ENCODE data around the gene KLHDC4. TPM values are rescaled to one million over a fixed set of nuclear protein-coding genes. Genes with fewer than 3 reads are reported as not detected.

KLHDC4 gene
- total and polyA plus RNA-seq, 9 of the 15 experiments (the other 6 are each of a cell fraction or from before 2014, with no cell fraction given): 1.3 to 68.1 (median 32.8) TPM

DNA sequence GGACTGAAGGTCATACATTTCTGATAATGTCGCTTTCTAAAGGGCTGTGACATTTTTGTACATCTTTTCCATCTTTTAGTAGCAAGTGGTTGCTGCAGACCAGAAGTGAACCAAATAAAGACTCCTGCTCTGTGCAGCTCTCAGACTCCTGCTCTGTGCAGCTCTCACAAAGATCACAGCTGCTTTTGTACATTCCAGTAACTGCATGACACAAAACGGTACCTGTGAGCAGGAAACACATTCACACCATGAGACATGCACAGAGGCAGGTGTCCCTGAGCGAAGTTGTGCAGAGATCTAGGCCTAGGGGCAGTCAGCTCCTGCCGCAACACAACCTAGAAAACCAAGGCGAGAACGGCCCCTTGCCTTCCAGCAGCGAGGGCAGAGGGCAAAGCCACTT is 67.5 kb downstream of the KLHDC4 start:
- DNase-seq (ENCODE audit: extremely low read depth in 1 of 4, low spot score in 3 of 4) (no peak), ATAC-seq (no peak), FAIRE-seq (no peak)
- H3K4me3 ChIP-seq: no peak overlapping the region
- no peak for TF ChIP-seq MEF2A (IDR thresholded peaks at IDR 0.05; ENCODE audit: control insufficient read depth, low read depth, low read length)
- no peak for TF ChIP-seq NR2C2 (CRISPR knock-in tag; IDR thresholded peaks at IDR 0.05)
- TF ChIP-seq NR2C2 (tag; IDR thresholded peaks at IDR 0.05): no peak
- no peak for TF ChIP-seq POLR2A (conservative IDR thresholded peaks at IDR 0.05)
- no peak for TF ChIP-seq NR4A1 (CRISPR knock-in tag; IDR thresholded peaks at IDR 0.05)
- TF ChIP-seq NR4A1 (tag; IDR thresholded peaks at IDR 0.05): no peak
- no peak for TF ChIP-seq ZBTB2 (IDR thresholded peaks at IDR 0.05)
- no peak for TF ChIP-seq ZNF766 (CRISPR knock-in tag; conservative IDR thresholded peaks at IDR 0.05)
- no peak for TF ChIP-seq FOS (IDR thresholded peaks at IDR 0.05; ENCODE audit: extremely low read depth, insufficient read length)
- TF ChIP-seq ZFX (CRISPR knock-in tag; IDR thresholded peaks at IDR 0.05): no peak
- TF ChIP-seq ILF3 (IDR thresholded peaks at IDR 0.05; ENCODE audit: borderline replicate concordance): no peak
- TF ChIP-seq ZFP1 (CRISPR knock-in tag; IDR thresholded peaks at IDR 0.05): no peak
- H3K4me2 ChIP-seq (ENCODE audit: insufficient read depth, low read length): no peak overlapping the region
- ChIA-PET POLR2A (interaction anchor here (0.6 to 1.0 kb wide), 3 partner anchors 8 to 33 kb away, joined by 3 read pairs; no protein-coding TSS in a partner anchor), CTCF (ENCODE audit: low intra/inter-chr PET ratio) (no interaction called here)
- in situ Hi-C loops (cut with MboI): no loop called here
- H3K27me3 ChIP-seq (ENCODE audit: control insufficient read depth in 2 of 2, insufficient read depth in 2 of 2, low read length in 2 of 2): no peaks in the 10 kb centered on the region
- H3K9me1 ChIP-seq (ENCODE audit: control insufficient read depth, insufficient read depth, low read length): no peaks in the 10 kb centered on the region
- BruUV-seq (replicated peaks): no TSS peak
- H2AFZ ChIP-seq (ENCODE audit: low read depth, low read length): no peak overlapping the region
- H3K36me3 ChIP-seq (ENCODE audit: control insufficient read depth, insufficient read depth, low read length): peaks cover 63% of the 10 kb centered on the region; the same call in 1 of the 3 replicates
- H4K20me1 ChIP-seq (replicated peaks; ENCODE audit: control insufficient read depth, insufficient read depth, low read length): no peaks in the 10 kb centered on the region
- no peaks in the 10 kb centered on the region for H3K79me2 ChIP-seq (ENCODE audit: control insufficient read depth, insufficient read depth, low read length)
- WGBS (ENCODE audit: insufficient coverage, low coverage, missing lambda C conversion rate): 77% methylated on average over 7 of the region's 7 CpGs
- H3K9ac ChIP-seq (ENCODE audit: insufficient read depth in 1 of 2, low read depth in 2 of 2, low read length in 2 of 2): no peak overlapping the region
- no peak overlapping the region for H3K27ac ChIP-seq (ENCODE audit: extremely low read depth, low read depth, low read length)
- intact Hi-C loops (cut with micrococcal nuclease): no loop called here
- no peaks in the 10 kb centered on the region for H3K9me3 ChIP-seq (replicated peaks; ENCODE audit: control insufficient read depth, insufficient read depth, low read depth, low read length)
- H3K4me1 ChIP-seq (replicated peaks in 1 of 2; ENCODE audit: control insufficient read depth in 2 of 2, insufficient read depth in 2 of 2, low read length in 2 of 2): peaks cover 0 to 35% of the 10 kb centered on the region in 2 experiments; a peak in 2 of 5 replicates
